Measurements from ENCODE around the gene GUCY2F. TPM values are rescaled to one million over a fixed set of nuclear protein-coding genes. Genes with fewer than 3 reads are reported as not detected.
A peak's percentile ranks its signal among the peaks of the same experiment; 100 is the strongest.

Gene GUCY2F
- polyA plus RNA-seq, 2 of the 4 experiments (the other 2 are of a cell fraction) = not detected

DNA sequence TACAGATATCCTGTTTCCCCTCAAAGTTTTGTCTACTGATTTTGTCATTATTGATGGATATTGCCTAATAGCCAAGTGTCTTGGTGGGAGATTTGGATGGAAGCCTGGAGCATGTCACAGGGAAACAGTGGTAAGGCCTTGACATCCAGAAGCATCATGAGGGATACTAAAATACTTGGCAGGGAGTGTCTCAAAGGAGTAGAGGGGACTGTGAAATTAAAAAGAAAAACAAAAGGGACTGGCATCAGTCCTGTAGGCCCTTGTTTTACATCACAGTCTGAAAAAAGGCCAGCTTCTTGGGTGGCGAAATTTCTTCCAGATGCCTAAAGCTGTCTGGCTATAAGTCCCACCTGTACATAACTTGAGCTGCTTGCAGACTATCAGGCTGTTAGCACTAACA lies 83.8 kb downstream of the GUCY2F start:
- DNase-seq (ENCODE audit: low read depth in 1 of 2, low spot score in 1 of 2) (no peak), FAIRE-seq (no peak), ATAC-seq (no peak)
- POLR2A ChIA-PET = no interaction called here
- Histone ChIP-seq H3K4me2 (no peak overlapping the region), H3K4me3 (no peak overlapping the region), H3K4me1 (no peaks in the 10 kb centered on the region), H3K27ac (no peak overlapping the region), H3K9me3 (no peaks in the 10 kb centered on the region)
- CTCF ChIA-PET = no interaction called here
- no peak for TF ChIP-seq CEBPB (IDR thresholded peaks at IDR 0.05)
- TF ChIP-seq, protein P1, sequence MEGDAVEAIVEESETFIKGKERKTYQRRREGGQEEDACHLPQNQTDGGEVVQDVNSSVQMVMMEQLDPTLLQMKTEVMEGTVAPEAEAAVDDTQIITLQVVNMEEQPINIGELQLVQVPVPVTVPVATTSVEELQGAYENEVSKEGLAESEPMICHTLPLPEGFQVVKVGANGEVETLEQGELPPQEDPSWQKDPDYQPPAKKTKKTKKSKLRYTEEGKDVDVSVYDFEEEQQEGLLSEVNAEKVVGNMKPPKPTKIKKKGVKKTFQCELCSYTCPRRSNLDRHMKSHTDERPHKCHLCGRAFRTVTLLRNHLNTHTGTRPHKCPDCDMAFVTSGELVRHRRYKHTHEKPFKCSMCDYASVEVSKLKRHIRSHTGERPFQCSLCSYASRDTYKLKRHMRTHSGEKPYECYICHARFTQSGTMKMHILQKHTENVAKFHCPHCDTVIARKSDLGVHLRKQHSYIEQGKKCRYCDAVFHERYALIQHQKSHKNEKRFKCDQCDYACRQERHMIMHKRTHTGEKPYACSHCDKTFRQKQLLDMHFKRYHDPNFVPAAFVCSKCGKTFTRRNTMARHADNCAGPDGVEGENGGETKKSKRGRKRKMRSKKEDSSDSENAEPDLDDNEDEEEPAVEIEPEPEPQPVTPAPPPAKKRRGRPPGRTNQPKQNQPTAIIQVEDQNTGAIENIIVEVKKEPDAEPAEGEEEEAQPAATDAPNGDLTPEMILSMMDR (IDR thresholded peaks at IDR 0.05) = no peak
- TF ChIP-seq, protein P2, sequence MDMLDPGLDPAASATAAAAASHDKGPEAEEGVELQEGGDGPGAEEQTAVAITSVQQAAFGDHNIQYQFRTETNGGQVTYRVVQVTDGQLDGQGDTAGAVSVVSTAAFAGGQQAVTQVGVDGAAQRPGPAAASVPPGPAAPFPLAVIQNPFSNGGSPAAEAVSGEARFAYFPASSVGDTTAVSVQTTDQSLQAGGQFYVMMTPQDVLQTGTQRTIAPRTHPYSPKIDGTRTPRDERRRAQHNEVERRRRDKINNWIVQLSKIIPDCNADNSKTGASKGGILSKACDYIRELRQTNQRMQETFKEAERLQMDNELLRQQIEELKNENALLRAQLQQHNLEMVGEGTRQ (IDR thresholded peaks at IDR 0.05) = no peak
- TF ChIP-seq, protein P3, sequence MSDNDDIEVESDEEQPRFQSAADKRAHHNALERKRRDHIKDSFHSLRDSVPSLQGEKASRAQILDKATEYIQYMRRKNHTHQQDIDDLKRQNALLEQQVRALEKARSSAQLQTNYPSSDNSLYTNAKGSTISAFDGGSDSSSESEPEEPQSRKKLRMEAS (IDR thresholded peaks at IDR 0.05) = no peak
- TF ChIP-seq, protein P4, sequence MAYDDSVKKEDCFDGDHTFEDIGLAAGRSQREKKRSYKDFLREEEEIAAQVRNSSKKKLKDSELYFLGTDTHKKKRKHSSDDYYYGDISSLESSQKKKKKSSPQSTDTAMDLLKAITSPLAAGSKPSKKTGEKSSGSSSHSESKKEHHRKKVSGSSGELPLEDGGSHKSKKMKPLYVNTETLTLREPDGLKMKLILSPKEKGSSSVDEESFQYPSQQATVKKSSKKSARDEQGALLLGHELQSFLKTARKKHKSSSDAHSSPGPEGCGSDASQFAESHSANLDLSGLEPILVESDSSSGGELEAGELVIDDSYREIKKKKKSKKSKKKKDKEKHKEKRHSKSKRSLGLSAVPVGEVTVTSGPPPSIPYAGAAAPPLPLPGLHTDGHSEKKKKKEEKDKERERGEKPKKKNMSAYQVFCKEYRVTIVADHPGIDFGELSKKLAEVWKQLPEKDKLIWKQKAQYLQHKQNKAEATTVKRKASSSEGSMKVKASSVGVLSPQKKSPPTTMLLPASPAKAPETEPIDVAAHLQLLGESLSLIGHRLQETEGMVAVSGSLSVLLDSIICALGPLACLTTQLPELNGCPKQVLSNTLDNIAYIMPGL (CRISPR knock-in tag; IDR thresholded peaks at IDR 0.05; ENCODE audit: borderline replicate concordance) = no peak
- TF ChIP-seq PHF8 (IDR thresholded peaks at IDR 0.05; ENCODE audit: borderline replicate concordance, low read depth) = no peak
- TF ChIP-seq JUN (IDR thresholded peaks at IDR 0.05) = no peak
- TF ChIP-seq CBX8 (IDR thresholded peaks at IDR 0.05) = no peak
- TF ChIP-seq RAD21 (conservative IDR thresholded peaks at IDR 0.05 in 1 of 2, IDR thresholded peaks at IDR 0.05 in 1 of 2) = no peak
- TF ChIP-seq, protein P5, sequence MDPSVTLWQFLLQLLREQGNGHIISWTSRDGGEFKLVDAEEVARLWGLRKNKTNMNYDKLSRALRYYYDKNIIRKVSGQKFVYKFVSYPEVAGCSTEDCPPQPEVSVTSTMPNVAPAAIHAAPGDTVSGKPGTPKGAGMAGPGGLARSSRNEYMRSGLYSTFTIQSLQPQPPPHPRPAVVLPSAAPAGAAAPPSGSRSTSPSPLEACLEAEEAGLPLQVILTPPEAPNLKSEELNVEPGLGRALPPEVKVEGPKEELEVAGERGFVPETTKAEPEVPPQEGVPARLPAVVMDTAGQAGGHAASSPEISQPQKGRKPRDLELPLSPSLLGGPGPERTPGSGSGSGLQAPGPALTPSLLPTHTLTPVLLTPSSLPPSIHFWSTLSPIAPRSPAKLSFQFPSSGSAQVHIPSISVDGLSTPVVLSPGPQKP (IDR thresholded peaks at IDR 0.05; ENCODE audit: low read depth, low read length) = no peak
- 10% methylated on average over 1 of the region's 1 CpG for WGBS (ENCODE audit: missing lambda C conversion rate)

DNA sequence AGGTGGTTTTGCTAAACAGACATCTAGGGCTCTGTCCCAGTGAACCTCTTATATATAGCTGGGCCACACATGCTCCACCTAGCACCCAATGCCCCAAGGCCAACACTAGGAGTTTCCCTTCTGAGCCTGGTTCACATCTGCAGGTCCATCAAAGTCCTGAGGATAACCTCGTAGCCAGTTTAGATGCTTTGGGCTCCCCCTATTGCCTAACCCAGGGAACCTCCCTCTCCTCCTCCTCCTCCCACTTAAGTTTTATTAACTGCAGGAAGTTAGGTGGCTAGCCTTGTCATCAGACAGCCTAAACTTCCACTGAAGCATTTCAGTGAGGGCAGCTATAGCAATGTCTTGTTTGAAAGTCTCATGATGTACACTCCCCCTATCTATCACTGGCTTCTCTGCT lies 88.0 kb downstream of the GUCY2F start:
- WGBS (ENCODE audit: missing lambda C conversion rate) = 0% methylated on average over 1 of the region's 1 CpG
- POLR2A ChIA-PET = no interaction called here
- CTCF ChIA-PET = no interaction called here
- no peak overlapping the region for H3K4me3 ChIP-seq
- H3K27ac ChIP-seq = no peak overlapping the region
- FAIRE-seq (no peak), ATAC-seq (0 out of 6 replicates have a peak, but pooled peaks of 1 of the 2 experiments have one; percentile 24), DNase-seq (ENCODE audit: low read depth in 1 of 2, low spot score in 1 of 2) (peak in 1 of 2 experiments; percentile 2)
- TF ChIP-seq CBX8 (IDR thresholded peaks at IDR 0.05) (no peak), JUNB (IDR thresholded peaks at IDR 0.05) (no peak), HOXB5 (CRISPR knock-in tag; IDR thresholded peaks at IDR 0.05) (no peak), TFCP2L1 (CRISPR knock-in tag; IDR thresholded peaks at IDR 0.05) (no peak), RNF2 (IDR thresholded peaks at IDR 0.05; ENCODE audit: borderline replicate concordance, low read depth) (no peak), NPAS2 (CRISPR knock-in tag; IDR thresholded peaks at IDR 0.05; ENCODE audit: borderline replicate concordance) (no peak), NR3C1 (IDR thresholded peaks at IDR 0.05) (no peak), POLR2A (IDR thresholded peaks at IDR 0.05; ENCODE audit: low read length) (no peak)
- TF ChIP-seq, protein P6, sequence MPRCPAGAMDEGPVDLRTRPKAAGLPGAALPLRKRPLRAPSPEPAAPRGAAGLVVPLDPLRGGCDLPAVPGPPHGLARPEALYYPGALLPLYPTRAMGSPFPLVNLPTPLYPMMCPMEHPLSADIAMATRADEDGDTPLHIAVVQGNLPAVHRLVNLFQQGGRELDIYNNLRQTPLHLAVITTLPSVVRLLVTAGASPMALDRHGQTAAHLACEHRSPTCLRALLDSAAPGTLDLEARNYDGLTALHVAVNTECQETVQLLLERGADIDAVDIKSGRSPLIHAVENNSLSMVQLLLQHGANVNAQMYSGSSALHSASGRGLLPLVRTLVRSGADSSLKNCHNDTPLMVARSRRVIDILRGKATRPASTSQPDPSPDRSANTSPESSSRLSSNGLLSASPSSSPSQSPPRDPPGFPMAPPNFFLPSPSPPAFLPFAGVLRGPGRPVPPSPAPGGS (IDR thresholded peaks at IDR 0.05) = no peak
- TF ChIP-seq, protein P2 (IDR thresholded peaks at IDR 0.05) = no peak
- TF ChIP-seq, protein P1 (IDR thresholded peaks at IDR 0.05) = no peak
- H3K9me3 ChIP-seq = no peaks in the 10 kb centered on the region
- no peaks in the 10 kb centered on the region for H3K4me1 ChIP-seq
- H3K4me2 ChIP-seq = no peak overlapping the region

Data from A549 (cell line).